Measurements from ENCODE around the gene JAML.

JAML gene

DNA sequence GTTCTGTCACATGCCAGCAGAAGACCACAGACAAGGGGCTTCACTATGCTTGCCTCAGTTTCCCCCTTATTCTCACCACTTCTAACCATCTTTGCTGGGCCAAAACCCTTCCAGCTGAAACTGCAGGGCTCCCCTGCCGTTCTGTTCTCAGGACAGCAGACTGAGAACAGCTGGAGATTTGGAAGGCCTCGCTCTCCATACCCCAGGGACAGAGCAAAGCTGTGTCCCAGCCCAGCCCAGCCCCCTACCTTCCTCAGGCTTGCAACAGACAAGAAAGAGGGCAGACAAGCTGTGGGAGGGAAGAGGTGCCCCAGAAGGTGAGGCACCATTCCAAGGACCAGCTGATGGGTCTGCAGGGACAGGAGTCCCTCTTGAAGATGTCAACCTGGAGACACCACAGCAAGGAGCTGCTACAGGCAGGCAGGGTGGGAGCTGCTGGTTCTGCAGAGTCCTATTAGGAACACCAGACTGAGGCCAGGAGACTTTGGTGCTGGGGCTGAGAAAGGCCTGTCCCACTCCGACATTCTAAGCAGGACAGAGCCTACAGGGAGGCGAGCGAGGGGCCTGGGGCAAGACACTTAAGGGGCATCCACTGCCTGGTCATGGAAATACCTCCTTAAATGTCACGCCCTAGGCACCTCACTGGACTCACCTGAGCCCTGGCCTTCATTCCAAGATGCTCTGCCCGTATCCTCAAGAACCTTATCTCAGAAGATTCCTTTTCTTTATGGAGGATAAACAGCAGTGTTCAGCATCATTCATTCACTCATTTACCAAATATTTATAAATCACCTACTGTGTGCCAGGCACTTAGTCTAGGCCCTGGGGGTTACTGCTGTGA, 55.3 kb downstream of the JAML start:
- DNase-seq (ENCODE audit: low read depth in 2 of 2, low spot score in 1 of 2): no peak

DNA sequence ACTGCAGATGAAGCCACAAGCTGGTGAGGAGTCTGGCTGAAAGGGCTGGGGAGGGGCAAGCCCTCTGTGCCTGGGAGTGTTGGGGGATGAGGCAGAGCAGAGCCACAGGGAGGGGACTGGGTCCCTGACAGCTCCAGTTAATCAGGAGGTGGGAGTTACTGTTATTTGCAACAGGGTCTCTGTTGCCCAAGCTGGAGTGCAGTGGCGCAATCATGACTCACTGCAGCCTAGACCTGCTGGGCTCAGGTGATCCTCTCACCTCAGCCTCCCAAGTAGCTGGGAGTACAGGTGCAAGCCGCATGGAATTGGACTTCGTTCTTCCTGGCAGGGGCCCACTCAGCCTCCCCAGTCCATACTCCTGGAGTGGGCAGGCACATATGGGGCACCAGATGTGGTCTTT, 56.1 kb downstream of the JAML start:
- no peak for DNase-seq (ENCODE audit: low read depth in 2 of 2, low spot score in 1 of 2)

DNA sequence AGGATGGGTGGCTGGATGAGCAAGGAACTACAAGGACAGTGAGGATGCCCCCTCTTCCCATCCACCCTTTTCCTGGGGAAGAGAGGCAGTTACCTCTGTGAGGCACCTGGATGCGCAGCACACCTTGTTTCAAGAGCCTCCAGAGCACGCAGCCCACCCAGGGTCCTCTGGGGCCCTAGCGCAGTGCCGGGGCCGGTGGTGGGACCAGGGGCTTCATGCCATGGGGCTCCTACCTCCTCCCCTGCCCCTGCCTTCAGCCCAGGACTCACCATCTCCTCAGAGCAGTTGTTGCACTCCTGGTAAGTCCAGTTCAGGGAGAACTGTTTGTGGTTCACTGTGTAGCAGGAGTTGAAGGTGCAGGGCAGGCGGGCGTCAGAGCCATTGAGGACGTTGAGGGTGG, 56.5 kb downstream of the JAML start:
- DNase-seq (ENCODE audit: low read depth in 2 of 2, low spot score in 1 of 2): no peak

- DNase-seq (ENCODE audit: low read depth in 2 of 2, low spot score in 1 of 2): no peak
These were observed 56.9 kb downstream of the JAML start for GRCh38 chr11:118167906-118168305.

DNA sequence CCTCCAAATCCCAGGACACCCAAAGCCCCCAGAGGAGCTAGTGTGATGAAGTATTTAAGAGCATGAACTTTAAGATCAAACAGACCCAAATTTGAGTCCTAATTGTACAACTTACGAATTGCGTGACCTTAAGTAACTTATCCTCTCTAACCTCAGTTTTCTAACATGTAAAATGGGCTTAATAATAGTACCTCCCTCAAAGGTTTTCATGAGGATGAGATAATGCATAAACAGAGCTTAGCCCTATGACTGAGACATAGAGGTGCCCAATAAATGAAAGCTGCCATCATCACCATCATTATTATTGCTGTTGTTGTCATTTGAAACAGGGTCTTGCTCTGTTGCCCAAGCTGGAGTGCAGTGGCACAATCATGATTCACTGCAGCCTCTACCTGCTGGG, 57.6 kb downstream of the JAML start:
- DNase-seq (ENCODE audit: low read depth in 2 of 2, low spot score in 1 of 2): no peak

GRCh38 chr11:118166641-118167040, 58.2 kb downstream of the JAML start:
- DNase-seq (ENCODE audit: low read depth in 2 of 2, low spot score in 1 of 2): no peak

GRCh38 chr11:118164885-118165284, 59.9 kb downstream of the JAML start:
- no peak for DNase-seq (ENCODE audit: low read depth in 2 of 2, low spot score in 1 of 2)

DNA sequence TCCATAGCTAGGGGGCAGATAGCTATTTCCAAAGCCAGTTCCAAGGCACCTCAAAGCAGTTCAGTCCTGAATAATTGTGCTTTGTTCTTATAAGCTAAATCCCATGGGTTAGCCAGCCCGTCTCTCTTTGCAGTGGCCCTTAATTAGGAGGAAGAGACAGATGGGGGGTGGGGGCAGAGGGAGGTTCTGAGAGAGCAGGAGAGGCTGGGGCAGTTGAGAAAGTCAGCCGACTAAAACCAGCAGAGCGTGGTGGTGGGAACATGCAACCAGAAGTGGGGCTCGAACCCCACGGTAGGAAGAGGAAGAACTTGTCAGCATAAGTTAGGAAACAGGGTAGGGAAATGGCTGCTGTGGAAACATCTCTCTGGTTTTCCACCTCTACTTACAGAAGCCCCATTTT, 61.3 kb downstream of the JAML start:
- DNase-seq (ENCODE audit: low read depth in 2 of 2, low spot score in 1 of 2): no peak

DNA sequence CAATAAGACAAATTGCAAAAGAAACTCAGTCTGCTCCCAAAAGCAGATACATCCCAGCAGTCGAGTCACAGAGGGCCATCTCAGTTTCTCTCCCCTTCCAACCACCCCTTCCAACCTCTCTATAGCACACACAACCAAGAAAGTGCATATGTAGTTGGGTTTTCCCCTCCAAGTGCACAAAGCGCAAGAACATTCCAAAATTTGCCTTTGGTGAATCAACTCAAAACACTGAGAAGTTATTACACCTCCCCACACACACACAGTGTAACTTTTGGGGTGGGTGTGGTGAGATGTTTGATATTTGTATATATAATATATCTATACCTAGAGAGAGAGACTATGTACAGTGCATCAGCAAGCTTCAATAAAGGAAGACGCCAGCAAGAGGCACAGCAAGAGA, 62.0 kb downstream of the JAML start:
- DNase-seq (ENCODE audit: low read depth in 2 of 2, low spot score in 1 of 2): no peak

- DNase-seq (ENCODE audit: low read depth in 2 of 2, low spot score in 1 of 2): no peak
These were observed 63.0 kb downstream of the JAML start for GRCh38 chr11:118161786-118162185.

- DNase-seq (ENCODE audit: low read depth in 2 of 2, low spot score in 1 of 2): no peak
These were observed 67.5 kb downstream of the JAML start for GRCh38 chr11:118157186-118157895.

GRCh38 chr11:118156531-118157185, 68.2 kb downstream of the JAML start:
- DNase-seq (ENCODE audit: low read depth in 2 of 2, low spot score in 1 of 2): no peak

DNA sequence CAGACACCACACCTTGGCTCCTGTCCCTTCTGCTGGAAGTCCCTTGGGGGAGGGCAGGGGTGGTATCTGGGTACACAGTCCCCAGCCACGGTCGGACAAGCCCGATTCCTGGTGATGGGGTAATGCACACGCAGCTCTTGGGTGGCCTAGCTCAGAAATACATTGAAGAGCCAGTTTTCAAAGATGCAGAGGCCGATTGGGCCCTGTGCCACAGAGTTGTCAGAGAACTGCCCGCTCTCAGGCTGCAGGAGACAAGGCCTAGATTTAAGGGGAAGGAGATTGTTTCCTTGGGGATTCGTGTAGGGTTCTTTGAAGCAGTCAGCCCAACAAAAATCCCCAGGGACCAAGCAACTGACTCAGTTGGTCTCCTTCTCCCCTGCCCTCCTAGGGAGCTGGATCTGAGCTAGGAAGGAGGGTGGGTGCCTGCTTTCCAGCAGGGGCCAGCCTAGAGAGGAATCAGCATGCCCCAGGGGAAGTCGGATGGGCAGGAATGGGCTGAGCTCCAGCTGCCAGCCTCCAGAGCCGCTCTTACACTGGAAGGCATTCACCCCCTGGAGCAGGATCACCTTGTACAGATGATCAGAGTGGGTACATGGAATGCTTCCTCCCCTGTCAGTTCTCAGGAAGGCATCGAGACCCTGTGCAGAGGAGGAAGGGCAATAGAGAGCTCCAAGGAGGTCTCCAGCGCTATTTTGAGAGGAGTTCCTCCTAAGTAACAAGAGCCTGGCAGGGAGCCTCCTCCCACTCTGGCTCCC, 68.9 kb downstream of the JAML start:
- DNase-seq (ENCODE audit: low read depth in 2 of 2, low spot score in 1 of 2): no peak

- no peak for DNase-seq (ENCODE audit: low read depth in 2 of 2, low spot score in 1 of 2)
These were observed 70.2 kb downstream of the JAML start for GRCh38 chr11:118154641-118155040.

DNA sequence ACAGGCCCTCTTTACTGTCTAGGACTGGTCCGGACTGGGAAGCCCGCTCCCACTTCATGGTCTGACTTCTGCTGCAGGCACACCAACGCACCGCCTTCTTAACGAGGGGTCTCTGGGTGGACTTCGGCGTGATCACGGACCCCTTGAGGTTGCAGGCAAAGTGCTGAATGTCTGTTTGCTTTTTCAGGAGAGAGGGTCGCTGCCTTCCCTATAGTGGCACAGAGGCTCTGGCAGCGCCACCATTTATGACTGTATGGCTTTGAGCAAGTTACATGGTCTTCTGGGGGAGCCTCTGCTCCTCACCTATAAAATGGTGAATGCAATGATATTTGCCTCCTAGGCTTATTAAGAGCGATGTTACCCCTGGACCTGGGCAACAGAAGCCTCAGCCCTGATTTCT, 70.8 kb downstream of the JAML start:
- no peak for DNase-seq (ENCODE audit: low read depth in 2 of 2, low spot score in 1 of 2)

DNA sequence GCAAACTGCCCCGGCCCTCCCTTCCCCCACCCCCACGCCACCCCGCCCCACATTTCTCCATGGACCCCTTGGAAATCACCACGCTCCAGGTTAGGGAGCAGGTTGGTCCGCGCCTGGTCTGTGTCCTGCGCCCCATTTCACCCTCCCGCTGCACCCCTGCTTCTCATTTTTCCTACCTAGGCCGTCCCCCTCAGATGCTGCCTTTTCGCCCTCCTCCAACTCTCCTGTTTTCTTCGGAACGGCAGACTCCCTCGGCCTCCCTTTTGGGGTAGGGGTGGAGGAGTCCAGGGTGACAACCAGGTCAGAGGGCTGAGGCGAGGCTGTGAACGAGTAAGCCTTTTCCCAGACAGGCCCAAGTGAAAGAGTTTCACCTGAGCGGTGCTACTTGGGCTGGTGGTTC, 71.3 kb downstream of the JAML start:
- DNase-seq (ENCODE audit: low read depth in 2 of 2, low spot score in 1 of 2): no peak

DNA sequence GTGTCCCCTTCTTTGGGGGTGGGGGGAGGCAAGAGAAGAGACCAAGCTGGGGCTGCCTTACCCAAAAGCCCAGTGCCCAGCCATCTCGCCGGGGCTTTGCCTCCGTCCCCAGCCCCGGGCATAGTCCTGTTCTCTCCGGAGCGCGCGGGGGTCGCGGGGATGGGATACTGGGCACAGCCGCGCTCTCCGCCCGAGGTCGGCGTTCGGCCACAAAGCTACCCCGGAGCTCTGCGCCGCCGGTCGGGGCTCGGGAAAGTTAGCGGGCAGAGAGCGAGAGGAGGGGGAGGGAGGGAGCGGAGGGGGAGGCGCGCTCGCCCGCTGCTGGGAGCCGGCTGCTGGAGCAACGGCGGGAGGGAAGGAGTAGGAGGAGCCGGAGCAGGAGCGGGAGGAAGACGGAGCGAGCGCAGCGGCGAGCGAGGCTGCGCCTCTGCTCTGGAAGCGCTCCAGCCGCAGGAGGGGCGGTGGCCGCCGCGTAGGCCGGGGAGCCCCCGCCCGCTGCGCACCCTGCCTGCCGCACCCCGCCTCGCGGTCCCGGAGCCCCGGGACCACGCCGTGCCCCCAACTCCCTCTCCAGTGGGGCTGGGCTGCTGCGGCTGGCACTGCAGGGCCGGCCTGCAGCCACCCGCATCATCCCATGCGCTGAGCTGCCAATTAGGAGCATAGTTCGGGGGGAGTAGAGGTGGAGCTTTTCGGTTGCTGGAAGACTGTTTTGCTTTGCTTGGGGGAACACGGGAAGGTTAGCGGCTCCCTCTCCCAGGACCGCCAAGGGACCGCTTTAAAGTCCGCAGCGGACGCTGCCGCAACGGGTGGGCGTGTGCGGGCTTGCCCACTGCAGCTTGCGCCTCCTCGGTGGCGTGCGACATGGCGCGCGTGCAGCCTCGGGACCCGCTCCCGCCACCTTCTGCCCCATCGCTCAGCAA, 72.0 kb downstream of the JAML start, which contains the start of gene SCN4B:
SCN4B (minus strand) TSS at position 272 of the 920 bp plus-strand sequence; CDS start at position 122, 150 bp downstream.
- DNase-seq (ENCODE audit: low read depth in 2 of 2, low spot score in 1 of 2): no peak

DNA sequence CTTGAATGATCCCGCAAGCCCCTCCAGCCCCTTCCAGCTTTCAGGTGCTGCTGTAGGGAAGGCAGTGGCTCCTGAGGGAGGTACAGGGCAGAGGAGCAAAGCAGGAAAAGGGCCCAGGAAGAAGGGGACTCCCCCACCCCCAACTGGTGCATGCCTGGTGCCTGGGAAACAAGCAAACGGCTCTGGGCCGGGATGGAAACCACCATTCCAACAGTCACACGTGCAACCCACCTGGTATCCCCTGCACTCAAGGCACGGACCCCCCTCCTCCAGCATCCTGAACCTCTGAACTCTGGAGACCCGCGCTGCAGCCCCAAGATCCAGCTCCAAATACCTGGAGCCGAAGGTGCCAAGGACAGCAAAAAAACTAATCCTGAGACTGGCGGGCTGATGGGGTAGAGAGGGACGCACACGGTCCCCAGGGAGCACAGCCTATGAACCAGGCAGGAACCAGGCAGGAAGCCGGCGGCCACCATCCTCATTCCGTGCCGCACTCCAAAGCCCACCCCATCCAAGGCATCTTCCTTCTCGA, 72.7 kb downstream of the JAML start:
- DNase-seq (ENCODE audit: low read depth in 2 of 2, low spot score in 1 of 2): no peak

DNA sequence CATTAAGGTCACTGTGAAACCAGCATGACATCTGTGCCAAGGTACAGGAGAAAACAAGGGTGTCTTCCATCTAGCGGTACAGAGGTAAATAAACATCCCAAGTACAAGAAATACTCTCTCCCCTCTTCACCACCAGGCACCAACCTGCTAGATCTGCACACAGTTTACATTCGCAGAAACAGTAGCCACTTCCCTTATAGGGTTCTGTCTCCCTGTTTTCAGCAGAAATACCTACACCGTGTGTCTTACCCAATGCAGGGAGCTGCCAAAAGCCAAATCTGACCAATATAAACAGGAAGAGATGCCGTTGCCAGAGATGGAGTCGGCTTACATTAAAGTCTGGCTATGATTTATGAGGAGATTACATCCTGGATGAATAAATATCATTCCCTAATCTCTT, 73.4 kb downstream of the JAML start:
- no peak for DNase-seq (ENCODE audit: low read depth in 2 of 2, low spot score in 1 of 2)

DNA sequence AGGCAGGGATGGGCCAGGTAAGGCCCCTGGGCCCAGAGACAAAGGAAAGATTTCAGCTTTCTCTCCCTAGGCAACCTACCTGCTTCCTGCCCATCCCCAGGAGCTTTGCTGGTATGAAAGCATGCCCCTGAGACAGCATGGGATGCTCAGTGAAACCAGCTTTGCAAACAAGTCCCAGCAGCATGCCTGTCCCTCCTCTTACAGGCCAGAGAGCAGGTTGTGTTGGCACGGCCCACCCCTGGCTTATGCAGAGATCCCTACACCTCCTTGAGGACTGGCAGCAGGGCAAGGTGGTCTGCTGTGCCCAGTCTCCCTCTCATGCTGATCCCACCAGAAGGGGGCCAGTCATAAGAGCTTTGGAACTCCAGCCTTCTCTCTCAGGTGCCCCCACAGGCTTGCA, 75.3 kb downstream of the JAML start:
- DNase-seq (ENCODE audit: low read depth in 2 of 2, low spot score in 1 of 2): no peak
